GM18499 (cell line): Measurements from ENCODE around the gene MBNL3.

ENCODE experiments used
- ATAC-seq: cut with Tn5 transposase; IDR thresholded peaks from one replicate; pipeline ENCODE4 v1.9.1; 2021; ENCODE audit warnings: moderate number of reproducible peaks; ENCODE audit not compliant: insufficient read depth, unreplicated experiment

The MBNL3 gene

DNA sequence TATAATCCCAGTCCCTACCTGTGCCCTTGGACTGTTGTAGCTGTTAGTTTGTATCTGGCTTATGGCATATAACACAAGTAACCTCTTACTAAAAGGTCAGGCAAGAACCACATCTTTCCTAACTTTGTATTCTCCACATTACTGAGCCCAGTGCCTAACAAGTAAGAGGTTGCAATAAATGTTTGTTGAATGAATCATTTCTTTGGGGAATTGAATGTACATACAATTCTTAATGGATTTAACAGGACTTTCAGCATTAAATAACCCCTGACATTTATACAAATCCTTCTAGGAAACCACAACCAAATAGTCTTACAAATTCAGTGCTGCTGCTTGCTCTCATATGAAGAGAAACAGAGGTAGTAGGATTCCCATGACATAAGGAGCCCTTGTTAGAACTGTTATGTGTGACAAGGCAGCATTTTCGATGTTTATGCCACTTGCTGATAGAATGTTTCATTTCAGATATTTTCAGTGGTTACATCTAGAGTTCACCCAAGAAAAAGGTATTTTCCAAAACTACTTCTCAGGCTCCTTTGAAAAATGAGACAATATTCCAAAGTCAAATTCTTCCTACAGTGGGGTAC lies 62.0 kb downstream of the MBNL3 start:
- no peak for ATAC-seq

DNA sequence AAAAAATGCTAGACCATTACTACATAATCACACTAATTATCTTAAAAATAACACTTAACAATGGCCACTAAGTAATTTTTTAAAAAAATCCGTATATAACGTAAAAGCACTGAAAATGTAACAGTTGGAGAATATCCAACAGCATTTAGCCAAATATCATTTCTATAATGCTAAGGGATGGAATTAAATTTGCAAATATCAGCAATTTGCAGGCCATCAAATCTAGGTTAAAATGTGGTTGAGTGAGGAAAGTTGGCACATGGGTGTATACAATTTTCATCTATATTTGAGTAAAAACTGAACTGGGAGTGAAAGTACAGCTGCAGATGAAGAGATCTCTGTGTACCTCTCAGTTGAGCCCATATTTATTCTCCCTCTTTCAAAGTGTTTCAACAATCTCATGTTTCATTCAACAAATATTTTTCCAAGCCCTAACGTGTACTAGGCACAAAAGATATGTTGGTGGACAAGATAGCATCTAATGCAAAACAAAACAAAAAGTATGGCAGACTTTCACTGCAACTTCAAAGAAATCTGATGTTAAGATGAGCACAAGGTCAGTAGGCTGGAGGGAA lies 63.0 kb downstream of the MBNL3 start:
- ATAC-seq: no peak

GRCh38 chrX:132423323-132423722 lies 65.5 kb downstream of the MBNL3 start:
- ATAC-seq: no peak

- ATAC-seq: no peak
Observed at GRCh38 chrX:132415012-132415411, 73.8 kb downstream of the MBNL3 start.

DNA sequence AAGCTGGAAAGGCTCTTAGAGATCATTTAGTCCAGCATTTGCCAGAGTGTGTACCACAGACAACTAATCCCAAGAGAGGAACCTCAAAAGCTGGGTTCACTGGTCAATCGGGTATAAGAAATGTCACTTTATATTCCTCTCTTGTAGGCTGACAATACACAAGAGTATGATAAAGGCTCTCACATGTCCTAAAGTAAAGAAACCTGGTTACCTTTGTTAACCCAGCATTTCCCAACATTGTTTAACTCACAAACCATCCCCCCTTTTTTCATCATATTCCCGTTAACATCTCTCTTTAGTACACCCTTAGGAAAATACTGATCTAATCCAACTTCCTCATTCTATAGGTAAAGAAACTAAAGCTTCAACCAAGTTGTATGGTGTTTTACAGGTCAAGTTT lies 74.4 kb downstream of the MBNL3 start:
- no peak for ATAC-seq

DNA sequence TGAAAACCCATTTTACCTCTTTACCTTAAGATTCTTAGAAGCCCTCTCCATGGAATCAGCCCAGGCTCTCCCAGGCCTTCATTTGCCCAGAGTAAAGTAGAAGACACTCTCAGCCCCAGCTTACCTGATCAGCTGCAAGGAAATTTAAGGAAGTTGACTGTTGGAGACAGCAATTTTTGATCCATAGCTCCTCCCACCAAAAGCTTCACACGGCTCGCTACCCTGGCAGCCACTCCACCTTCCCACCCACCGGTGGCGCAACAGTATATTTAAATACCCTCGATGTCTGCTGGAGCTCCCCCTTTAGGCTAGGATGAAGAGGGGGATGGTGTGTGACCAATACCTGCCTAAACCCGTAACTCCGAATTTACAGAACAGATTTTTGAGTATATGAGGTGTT lies 75.4 kb downstream of the MBNL3 start:
- ATAC-seq: no peak

GRCh38 chrX:132412208-132412607 lies 76.6 kb downstream of the MBNL3 start:
- no peak for ATAC-seq

DNA sequence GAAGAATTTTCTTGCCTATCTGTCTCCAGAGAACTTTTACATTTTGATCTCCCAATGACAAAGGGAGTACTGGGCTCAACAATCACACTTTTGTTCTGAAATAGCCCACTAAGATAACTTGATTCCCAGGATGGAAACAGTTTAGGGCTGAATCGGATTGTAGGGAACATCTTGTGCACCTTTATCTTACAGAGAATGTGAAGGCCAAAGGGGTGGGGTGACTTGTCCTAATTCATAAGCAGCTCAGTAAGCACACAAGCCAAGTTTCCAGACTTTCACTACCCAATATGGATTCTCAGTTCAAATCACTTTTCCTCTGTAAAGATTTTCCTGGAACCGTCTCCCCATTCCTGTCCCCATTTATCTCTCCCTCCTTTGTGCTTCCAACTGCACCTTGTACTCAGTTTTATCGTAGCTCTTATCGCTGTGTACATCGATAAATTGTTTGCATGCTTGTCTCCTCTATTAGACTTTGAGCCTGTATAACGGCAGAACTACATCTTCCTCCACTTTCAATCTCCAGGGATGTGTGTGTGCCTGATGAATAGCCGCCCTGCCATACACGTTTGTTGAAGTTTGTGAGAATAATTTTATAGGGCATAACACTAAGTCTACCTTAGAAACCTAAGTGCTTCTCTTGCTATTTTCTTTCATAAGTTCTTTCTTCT lies 77.4 kb downstream of the MBNL3 start:
- ATAC-seq: no peak

DNA sequence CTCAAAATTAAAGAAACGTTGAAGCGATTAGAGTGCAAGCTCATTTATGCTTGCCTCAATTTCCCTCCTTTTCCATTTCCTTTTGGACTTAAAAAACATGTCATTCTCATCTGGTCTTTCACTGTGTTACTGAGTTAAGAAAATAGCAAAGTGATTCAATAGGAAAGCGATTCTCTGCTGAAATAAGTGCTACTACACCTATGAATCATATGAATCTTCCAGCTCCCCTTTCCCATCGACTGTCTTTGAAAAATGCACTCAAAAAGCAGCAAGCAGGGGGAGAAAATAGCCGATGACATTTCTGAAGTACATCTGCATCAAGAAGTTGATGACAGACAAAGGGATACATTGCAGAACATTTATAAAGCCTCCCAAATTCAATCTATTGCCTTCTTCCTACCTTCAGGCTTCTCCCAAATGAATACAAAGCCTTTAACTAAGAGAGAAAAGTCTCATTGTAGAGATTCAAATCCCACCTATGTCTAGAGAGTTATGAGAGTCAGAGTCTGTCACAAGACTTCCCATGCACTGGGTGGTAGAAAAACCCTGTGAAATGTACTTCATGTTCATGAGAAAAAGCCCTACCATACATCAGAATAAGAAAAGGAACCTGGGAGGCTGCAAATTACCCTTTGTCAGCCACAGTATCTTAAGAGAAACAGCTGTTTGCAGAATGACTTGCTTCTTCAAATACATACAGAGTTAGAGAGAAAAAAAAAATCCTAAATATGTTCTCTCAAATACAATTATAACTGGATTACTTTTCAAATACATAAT lies 78.9 kb downstream of the MBNL3 start:
- no peak for ATAC-seq

GRCh38 chrX:132407691-132408090 lies 81.1 kb downstream of the MBNL3 start:
- no peak for ATAC-seq

DNA sequence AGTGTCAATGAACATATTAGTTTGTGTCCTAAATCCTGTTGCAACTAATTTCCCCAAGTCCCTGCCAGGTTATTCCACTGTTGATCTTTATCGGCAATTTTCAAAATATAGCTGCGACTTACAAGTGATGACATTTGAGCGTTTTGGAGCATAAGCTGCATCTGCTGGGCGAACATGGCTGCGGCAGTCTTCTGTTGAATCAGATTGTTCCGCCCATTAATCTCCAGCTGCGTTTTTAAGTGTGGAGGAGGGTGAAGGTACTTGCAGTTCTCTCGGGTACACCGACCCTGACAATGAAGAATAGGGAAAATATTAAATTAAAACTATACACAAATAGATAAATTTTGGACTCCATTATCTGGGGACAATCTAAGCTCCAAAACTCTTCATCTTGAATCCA lies 82.7 kb downstream of the MBNL3 start:
- ATAC-seq: no peak

DNA sequence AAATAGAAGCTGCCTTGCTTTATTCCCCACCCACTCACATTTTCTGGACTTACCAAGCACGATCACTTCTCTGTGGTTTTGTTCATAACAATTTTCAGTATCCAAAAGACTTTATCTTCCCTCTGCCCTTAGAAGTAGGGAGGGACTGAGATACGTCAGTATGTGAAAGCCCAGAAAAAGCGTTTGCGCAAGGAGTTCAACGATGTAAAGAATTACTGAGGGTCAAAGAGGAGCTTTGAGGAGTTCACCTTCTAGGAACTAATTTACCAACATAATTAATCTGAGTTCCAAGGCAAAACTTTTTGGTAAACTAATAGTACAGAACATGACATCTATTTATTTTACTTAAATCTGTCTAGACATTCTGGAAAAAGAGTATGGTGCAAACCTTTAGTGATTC lies 84.6 kb downstream of the MBNL3 start:
- no peak for ATAC-seq

- no peak for ATAC-seq
Observed at GRCh38 chrX:132401935-132402334, 86.9 kb downstream of the MBNL3 start.

DNA sequence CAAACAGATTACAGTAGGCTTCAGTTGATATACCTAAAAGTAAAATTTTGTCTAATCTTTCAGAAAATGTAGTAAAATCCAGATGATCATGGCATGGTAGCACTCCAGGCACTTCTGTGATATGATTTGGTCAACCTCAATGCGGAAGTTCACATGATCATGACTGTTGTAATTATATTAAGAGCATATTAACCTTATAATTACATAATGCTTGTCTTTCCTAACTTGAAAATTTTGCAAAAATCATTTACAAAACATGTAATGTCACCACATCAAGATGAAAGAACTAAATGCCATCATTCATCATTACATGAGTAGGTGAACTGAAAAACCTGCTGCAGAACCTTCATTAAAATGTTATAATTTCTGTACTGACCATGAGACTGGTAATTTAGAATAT lies 88.1 kb downstream of the MBNL3 start:
- no peak for ATAC-seq

DNA sequence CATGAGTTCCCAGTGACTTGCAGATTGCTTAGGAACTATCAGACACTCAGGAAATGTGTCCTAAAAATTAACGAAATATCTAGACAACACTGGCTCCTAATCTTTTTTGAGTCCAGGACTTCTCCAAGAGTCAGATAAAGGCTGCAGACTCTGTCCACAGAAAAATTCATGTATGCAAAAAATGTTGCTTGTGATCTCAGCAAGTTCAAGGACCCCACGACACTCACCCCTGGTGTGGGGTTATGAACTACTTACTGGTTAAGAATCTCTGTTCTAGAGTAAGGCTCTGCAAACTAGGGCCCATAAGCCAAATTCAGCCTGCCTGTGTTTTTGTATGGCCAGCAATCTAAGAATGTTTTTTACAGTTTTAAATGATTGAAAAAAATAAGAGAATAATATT lies 93.2 kb downstream of the MBNL3 start:
- no peak for ATAC-seq

- no peak for ATAC-seq
Observed at GRCh38 chrX:132395026-132395425, 93.8 kb downstream of the MBNL3 start.

DNA sequence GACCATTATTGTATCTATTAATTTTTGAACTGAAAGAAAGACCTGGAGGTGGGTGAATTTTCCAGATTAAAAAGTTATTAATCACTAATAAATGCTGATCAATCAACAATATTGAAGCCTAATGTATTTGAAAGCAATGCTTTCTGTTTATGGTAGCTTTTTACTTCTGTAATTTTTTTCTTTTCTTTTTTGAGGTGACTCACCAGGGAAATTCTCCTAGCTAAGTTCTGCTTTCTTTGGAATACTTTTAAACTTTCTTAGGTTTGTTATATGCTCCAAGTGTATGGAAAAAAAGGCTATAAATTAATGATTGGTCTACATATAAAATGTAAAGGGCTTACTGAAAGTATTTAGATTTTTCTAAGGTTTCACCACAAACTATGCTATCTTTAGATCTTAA lies 94.2 kb downstream of the MBNL3 start:
- ATAC-seq: no peak

GRCh38 chrX:132393992-132394391 lies 94.8 kb downstream of the MBNL3 start:
- no peak for ATAC-seq

- no peak for ATAC-seq
Observed at GRCh38 chrX:132393485-132393884, 95.4 kb downstream of the MBNL3 start.

DNA sequence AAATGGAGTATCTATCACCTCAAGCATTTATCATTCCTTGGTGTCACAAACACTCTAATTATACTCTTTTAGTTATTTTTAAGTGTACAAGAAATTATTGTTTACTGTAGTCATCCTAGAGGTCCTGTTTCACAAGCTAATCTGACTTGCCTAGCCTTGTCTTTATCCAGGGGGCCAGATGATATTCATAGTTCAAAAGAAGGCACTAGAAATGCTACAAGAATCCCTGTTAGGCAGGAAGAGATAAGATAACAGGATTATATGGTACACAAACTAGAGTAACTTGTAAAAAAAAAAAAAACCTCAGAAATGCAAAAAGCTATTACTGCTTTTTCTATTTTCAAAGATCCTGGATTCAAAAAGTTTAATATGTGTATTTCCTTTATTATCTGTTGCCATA lies 95.8 kb downstream of the MBNL3 start:
- ATAC-seq: no peak

DNA sequence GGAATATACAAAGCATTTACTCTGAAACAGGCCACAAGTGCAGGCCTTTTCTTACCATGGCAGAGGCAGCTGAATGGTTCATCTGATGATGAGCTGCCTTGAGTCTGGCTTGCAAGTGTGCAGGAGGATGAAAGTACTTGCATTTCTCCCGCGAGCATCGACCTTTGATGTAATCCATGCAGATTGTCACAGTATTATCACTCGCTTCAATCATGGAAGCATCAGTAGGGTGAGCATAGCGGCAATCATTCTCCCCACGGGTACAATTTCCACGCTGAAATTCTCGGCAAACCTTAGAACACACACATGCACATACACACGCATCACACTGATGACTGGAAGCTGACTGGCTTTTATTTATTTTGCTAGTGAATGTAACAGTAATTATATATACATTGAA lies 98.0 kb downstream of the MBNL3 start:
- ATAC-seq: no peak
